ENCODE data around the gene TTC22.

DNA sequence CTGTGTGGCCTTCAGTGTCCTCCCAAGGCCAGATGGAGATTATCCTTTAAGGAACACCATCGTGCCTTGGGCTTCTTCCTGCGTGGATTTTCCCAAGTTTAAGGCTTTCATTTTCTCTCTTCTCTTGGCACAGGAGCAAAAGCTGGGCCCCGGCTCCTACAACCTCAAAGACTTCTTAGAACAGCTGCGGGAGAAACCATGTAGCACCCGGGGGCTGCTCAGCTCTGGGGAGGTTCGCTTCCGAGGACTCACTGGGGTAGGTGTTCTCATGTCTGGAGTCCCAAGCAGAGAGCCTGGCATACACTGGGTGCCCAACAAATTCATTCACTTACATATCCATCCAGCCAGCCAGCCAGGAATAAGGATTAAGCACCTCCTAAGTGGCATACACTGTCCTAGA, 6.6 kb upstream of the TTC22 start:
- TF ChIP-seq CEBPB (IDR thresholded peaks at IDR 0.05) = no peak
- no peak for TF ChIP-seq FOXM1 (IDR thresholded peaks at IDR 0.05; ENCODE audit: borderline replicate concordance, low read depth)
- TF ChIP-seq, protein P1, sequence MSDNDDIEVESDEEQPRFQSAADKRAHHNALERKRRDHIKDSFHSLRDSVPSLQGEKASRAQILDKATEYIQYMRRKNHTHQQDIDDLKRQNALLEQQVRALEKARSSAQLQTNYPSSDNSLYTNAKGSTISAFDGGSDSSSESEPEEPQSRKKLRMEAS (IDR thresholded peaks at IDR 0.05) = no peak
- no peak for TF ChIP-seq EP300 (IDR thresholded peaks at IDR 0.05; ENCODE audit: borderline replicate concordance)
- no peak for TF ChIP-seq REST (IDR thresholded peaks at IDR 0.05; ENCODE audit: low read depth)
- TF ChIP-seq RAD21 (IDR thresholded peaks at IDR 0.05; ENCODE audit: low read depth) = no peak
- TF ChIP-seq EGR1 (IDR thresholded peaks at IDR 0.05) = no peak

Measured in Ishikawa (cell line).